NT2/D1 (cell line): ENCODE results near the gene LARP6.

Experiments
- YY1 ChIP-seq: IDR thresholded peaks from 2 replicates; pipeline ENCODE4 v1.6.1; 2011; ENCODE audit not compliant: insufficient read length, insufficient read depth
- ZNF274 ChIP-seq: IDR thresholded peaks from 2 replicates; pipeline ENCODE4 v1.6.1; 2011; ENCODE audit warnings: mild to moderate bottlenecking, low read depth, low read length

GRCh38 chr15:70853973-70854665 is at the start of gene LARP6:
- TF ChIP-seq YY1 (no peak), ZNF274 (no peak)
